ENCODE results near the gene KCNK5.

The KCNK5 gene

DNA sequence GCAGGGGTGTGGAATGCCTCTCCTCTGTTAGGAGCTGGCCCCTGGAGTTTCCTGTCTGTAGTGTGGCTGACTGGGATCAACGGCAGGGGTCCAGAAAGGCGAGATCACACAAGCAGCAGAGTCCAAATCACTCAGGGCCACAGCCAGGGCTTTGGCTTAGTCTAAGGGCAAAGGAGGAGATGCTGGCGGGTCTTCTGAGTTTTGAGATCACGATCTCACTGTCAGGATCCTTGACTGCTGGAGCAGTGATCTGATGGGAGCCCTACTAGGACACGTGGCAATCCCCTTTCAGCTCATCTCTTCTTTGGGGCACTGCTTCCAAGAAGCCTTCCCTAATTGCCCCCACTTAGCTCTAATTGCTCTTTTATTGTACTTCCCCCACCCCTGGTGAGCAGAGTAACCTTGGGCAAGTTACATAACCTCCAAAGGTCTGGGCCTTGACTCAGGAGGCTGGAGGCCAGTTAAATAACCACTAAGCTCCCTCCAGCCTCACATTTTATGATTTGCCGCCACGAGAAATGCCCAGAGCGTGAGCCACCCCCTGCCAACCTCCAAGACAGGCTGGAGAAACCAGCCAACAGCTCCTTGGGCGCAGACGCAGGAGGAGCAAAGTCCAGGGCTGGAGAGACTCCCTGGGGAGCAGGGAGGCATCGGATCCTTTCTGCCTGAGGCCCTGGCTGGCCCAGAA lies 12.0 kb downstream of the KCNK5 start:
- TF ChIP-seq ZFX (IDR thresholded peaks at IDR 0.05; ENCODE audit: borderline replicate concordance) (no peak), CTCF (IDR thresholded peaks at IDR 0.05) (no peak)
- H3K27ac ChIP-seq = peak overlapping the region; percentile 55

GRCh38 chr6:39215640-39216158 lies 13.6 kb downstream of the KCNK5 start:
- peak overlapping the region; percentile 56 for H3K27ac ChIP-seq
- TF ChIP-seq CTCF (IDR thresholded peaks at IDR 0.05) (no peak), ZFX (IDR thresholded peaks at IDR 0.05; ENCODE audit: borderline replicate concordance) (no peak)

GRCh38 chr6:39214846-39215639 lies 14.2 kb downstream of the KCNK5 start:
- no peak for TF ChIP-seq CTCF (IDR thresholded peaks at IDR 0.05)
- TF ChIP-seq ZFX (IDR thresholded peaks at IDR 0.05; ENCODE audit: borderline replicate concordance) = no peak
- H3K27ac ChIP-seq = peak overlapping the region; percentile 56

GRCh38 chr6:39214120-39214813 lies 15.0 kb downstream of the KCNK5 start:
- TF ChIP-seq ZFX (IDR thresholded peaks at IDR 0.05; ENCODE audit: borderline replicate concordance) = no peak
- TF ChIP-seq CTCF (IDR thresholded peaks at IDR 0.05) = no peak
- peak overlapping the region; percentile 56 for H3K27ac ChIP-seq

- TF ChIP-seq CTCF (IDR thresholded peaks at IDR 0.05) (no peak), ZFX (IDR thresholded peaks at IDR 0.05; ENCODE audit: borderline replicate concordance) (no peak)
- no peak overlapping the region for H3K27ac ChIP-seq
These were observed 15.9 kb downstream of the KCNK5 start for GRCh38 chr6:39213195-39213920.

GRCh38 chr6:39211183-39211582 lies 18.1 kb downstream of the KCNK5 start:
- no peak overlapping the region for H3K27ac ChIP-seq
- no peak for TF ChIP-seq CTCF (IDR thresholded peaks at IDR 0.05)
- TF ChIP-seq ZFX (IDR thresholded peaks at IDR 0.05; ENCODE audit: borderline replicate concordance) = no peak
